IMR-90 (cell line): ENCODE measurements around the gene PCSK2. TPM values are rescaled to one million over a fixed set of nuclear protein-coding genes. Genes with fewer than 3 reads are reported as not detected.

Experiments used
- ATAC-seq: fragments of 200-7000 bp; cut with Tn5 transposase; 2 replicates; pipeline ENCODE4 v1.9.1; 2020; ENCODE audit warnings: low read depth, mild to moderate bottlenecking, moderate library complexity
- BruUV-seq: library from RNA; stranded (reverse); fragments of 400-500 nt; replicated peaks from 2 replicates; lab custom pipeline; 2021; lab: Mats Ljungman, UMichigan
- CTCF ChIA-PET: fragments of 300-600 bp; formaldehyde crosslinking; extraction: SDS; loops from one replicate; lab custom pipeline; 2021; ENCODE audit warnings: antibody characterized with exemption; lab: Yijun Ruan, JAX
- POLR2A ChIA-PET: fragments of 300-600 bp; sonication (Branson Sonifier 250); formaldehyde crosslinking; loops from one replicate; lab custom pipeline; 2022; ENCODE audit warnings: antibody characterized with exemption; ENCODE audit not compliant: unreplicated experiment; lab: Charles Lee
- DNase-seq: peaks from one replicate; pipeline ENCODE4 v3.0.0; 2013
- H2AFZ ChIP-seq: replicated peaks from 2 replicates; pipeline ENCODE3; 2013; ENCODE audit warnings: low read length, mild to moderate bottlenecking; ENCODE audit not compliant: poor library complexity
- H2AK5ac ChIP-seq: 2 replicates; pipeline ENCODE4 v1.6.1; 2013; ENCODE audit warnings: low read depth, low read length, inconsistent platforms
- H2AK9ac ChIP-seq: replicated peaks from 2 replicates; pipeline ENCODE3; 2013; ENCODE audit warnings: mild to moderate bottlenecking, low read depth, low read length, moderate library complexity; ENCODE audit not compliant: poor library complexity
- H2BK120ac ChIP-seq: 2 replicates; pipeline ENCODE4 v1.6.1; 2013; ENCODE audit warnings: low read depth, low read length, inconsistent platforms
- H2BK15ac ChIP-seq: 3 replicates; pipeline ENCODE4 v1.6.1; 2013; ENCODE audit warnings: low read depth, low read length, inconsistent platforms
- H2BK20ac ChIP-seq: 2 replicates; pipeline ENCODE4 v1.6.1; 2013; ENCODE audit warnings: low read depth, mild to moderate bottlenecking, inconsistent platforms, low read length, moderate library complexity
- H2BK5ac ChIP-seq: 2 replicates; pipeline ENCODE4 v1.6.1; 2013; ENCODE audit warnings: mild to moderate bottlenecking, low read depth, low read length, inconsistent platforms; ENCODE audit not compliant: poor library complexity, severe bottlenecking
- H3K14ac ChIP-seq: replicated peaks from 2 replicates; pipeline ENCODE4 v1.6.1; 2013; ENCODE audit warnings: low read depth, low read length, inconsistent platforms
- H3K18ac ChIP-seq: 2 replicates; pipeline ENCODE4 v1.6.1; 2013; ENCODE audit warnings: low read depth, low read length, control low read depth
- H3K23ac ChIP-seq: 2 replicates; pipeline ENCODE4 v1.6.1; 2013; ENCODE audit warnings: low read depth, low read length, inconsistent platforms
- H3K27ac ChIP-seq: 2 replicates; pipeline ENCODE4 v1.5.1; 2013; ENCODE audit warnings: mild to moderate bottlenecking, control low read depth, low read length; ENCODE audit not compliant: insufficient read depth
- H3K27me3 ChIP-seq: 2 replicates; pipeline ENCODE4 v1.6.1; 2013; ENCODE audit warnings: low read length; ENCODE audit not compliant: control insufficient read depth, insufficient read depth
- H3K36me3 ChIP-seq: 2 replicates; pipeline ENCODE4 v1.6.1; 2013; ENCODE audit warnings: low read length, mixed read lengths; ENCODE audit not compliant: control insufficient read depth, insufficient read depth
- H3K4ac ChIP-seq: 2 replicates; pipeline ENCODE4 v1.6.1; 2013; ENCODE audit warnings: low read depth, low read length, inconsistent platforms
- H3K4me1 ChIP-seq: 2 replicates; pipeline ENCODE4 v1.6.1; 2013; ENCODE audit warnings: low read length, mixed read lengths; ENCODE audit not compliant: control insufficient read depth, insufficient read depth
- H3K4me2 ChIP-seq: 2 replicates; pipeline ENCODE4 v1.6.1; 2013; ENCODE audit warnings: low read depth, mild to moderate bottlenecking, control low read depth, low read length, moderate library complexity
- H3K4me3 ChIP-seq: 2 replicates; pipeline ENCODE4 v1.5.1; 2013; ENCODE audit warnings: low read depth, mild to moderate bottlenecking, control low read depth, low read length, moderate library complexity; ENCODE audit not compliant: insufficient read depth
- H3K56ac ChIP-seq: 2 replicates; pipeline ENCODE4 v1.6.1; 2013; ENCODE audit warnings: low read length, inconsistent platforms; ENCODE audit not compliant: insufficient read depth; ENCODE audit errors: extremely low read depth
- H3K79me1 ChIP-seq, 2 experiments: 2 replicates each; pipeline ENCODE4 v1.6.1; 2013; ENCODE audit warnings: low read length in 2 of 2, inconsistent platforms in 1 of 2, low read depth in 1 of 2
- H3K9ac ChIP-seq: 2 replicates; pipeline ENCODE4 v1.6.1; 2013; ENCODE audit warnings: low read depth, low read length, control low read depth
- H3K9me1 ChIP-seq: 2 replicates; pipeline ENCODE4 v1.6.1; 2013; ENCODE audit warnings: low read length, inconsistent platforms; ENCODE audit not compliant: insufficient read depth
- H3K9me3 ChIP-seq: 2 replicates; pipeline ENCODE4 v1.6.1; 2013; ENCODE audit warnings: low read length; ENCODE audit not compliant: control insufficient read depth, insufficient read depth
- H4K20me1 ChIP-seq: 2 replicates; pipeline ENCODE4 v1.6.1; 2013; ENCODE audit warnings: low read length, inconsistent platforms; ENCODE audit not compliant: insufficient read depth
- H4K5ac ChIP-seq: 2 replicates; pipeline ENCODE4 v1.6.1; 2013; ENCODE audit warnings: mild to moderate bottlenecking, low read depth, low read length, control low read depth
- H4K8ac ChIP-seq, 2 experiments: 2 replicates each; pipeline ENCODE4 v1.6.1; 2013; ENCODE audit warnings: low read depth in 2 of 2, low read length in 2 of 2, control low read depth in 1 of 2, inconsistent platforms in 1 of 2
- H4K91ac ChIP-seq: 2 replicates; pipeline ENCODE4 v1.6.1; 2013; ENCODE audit warnings: low read depth, low read length, inconsistent platforms; ENCODE audit not compliant: insufficient read depth
- BHLHE40 ChIP-seq: fragments of 150-350 bp; IDR thresholded peaks from 2 replicates; pipeline ENCODE4 v1.6.1; 2016; ENCODE audit warnings: mild to moderate bottlenecking, low read depth, low read length
- CEBPB ChIP-seq: IDR thresholded peaks from 2 replicates; pipeline ENCODE4 v1.6.1; 2012; ENCODE audit warnings: low read depth, low read length, improper control_type of control experiment
- CHD1 ChIP-seq: IDR thresholded peaks from 2 replicates; pipeline ENCODE4 v1.6.1; 2012; ENCODE audit warnings: low read depth, low read length, improper control_type of control experiment
- ELK1 ChIP-seq: fragments of 150-350 bp; IDR thresholded peaks from 2 replicates; pipeline ENCODE4 v1.6.1; 2016; ENCODE audit warnings: low read depth, mild to moderate bottlenecking, low read length, moderate library complexity, borderline replicate concordance
- MAZ ChIP-seq: IDR thresholded peaks from 2 replicates; pipeline ENCODE4 v1.6.1; 2012; ENCODE audit warnings: low read depth, mild to moderate bottlenecking, low read length, improper control_type of control experiment, moderate library complexity, borderline replicate concordance
- NFE2L2 ChIP-seq: fragments of 150-350 bp; IDR thresholded peaks from 2 replicates; pipeline ENCODE4 v1.6.1; 2016; ENCODE audit warnings: low read depth, mild to moderate bottlenecking, low read length
- POLR2A ChIP-seq: IDR thresholded peaks from 2 replicates; pipeline ENCODE4 v1.6.1; 2012; ENCODE audit warnings: mild to moderate bottlenecking, low read depth, low read length
- RAD21 ChIP-seq: IDR thresholded peaks from 2 replicates; pipeline ENCODE4 v1.6.1; 2012; ENCODE audit warnings: low read length, improper control_type of control experiment
- RCOR1 ChIP-seq: IDR thresholded peaks from 2 replicates; pipeline ENCODE4 v1.6.1; 2012; ENCODE audit warnings: mild to moderate bottlenecking, low read length, improper control_type of control experiment; ENCODE audit not compliant: insufficient replicate concordance
- WGBS, 2 experiments: methylation state at CpG; one replicate each; pipeline versions ENCODE4 v1.1.5 to v1.1.7; 2013; ENCODE audit warnings: missing lambda C conversion rate in 2 of 2; ENCODE audit not compliant: insufficient read length in 1 of 2; ENCODE audit errors: extremely low coverage in 2 of 2; 5-methylcytosine and 5-hydroxymethylcytosine counted together
- dilution Hi-C: fragments of 300-500 bp; cut with HindIII; formaldehyde crosslinking; loops from one replicate; pipeline ENCODE4 v1.14.3; 2018; ENCODE audit warnings: low sequenced_read_pairs; ENCODE audit not compliant: unreplicated experiment
- in situ Hi-C: fragments of 300-500 bp; cut with MboI; formaldehyde crosslinking; loops from 3 replicates; pipeline ENCODE4 v1.14.3; 2019; ENCODE audit warnings: low sequenced_read_pairs, inconsistent platforms, mixed read lengths
- intact Hi-C: fragments of 100-400 bp; cut with micrococcal nuclease; formaldehyde crosslinking; loops from 2 replicates; pipeline ENCODE4 v1.10.0; 2022
- polyA plus RNA-seq, 3 experiments: library from polyadenylated mRNA; depleted of rRNA; stranded (reverse); fragments of >200 nt; gene quantifications; 2 replicates each; pipeline ENCODE4 v1.2.3, GENCODE V29; 2012; ENCODE audit warnings: low replicate concordance in 1 of 3
- total RNA-seq: library from RNA; depleted of rRNA; stranded (reverse); fragments of >200 nt; gene quantifications from 2 replicates; pipeline ENCODE4 v1.2.3, GENCODE V29; 2012

Gene PCSK2
- total and polyA plus RNA-seq, 2 of the 4 experiments (the other 2 are of a cell fraction): not detected

GRCh38 chr20:17510548-17510947 is 283.7 kb downstream of the PCSK2 start:
- Histone ChIP-seq H3K14ac (no peak overlapping the region), H4K20me1 (no peaks in the 10 kb centered on the region), H2BK15ac (no peak overlapping the region), H3K36me3 (no peaks in the 10 kb centered on the region), H2AFZ (no peak overlapping the region), H3K9me3 (no peaks in the 10 kb centered on the region), H3K18ac (no peak overlapping the region), H3K56ac (no peak overlapping the region), H3K79me1 (no peaks in the 10 kb centered on the region), H3K4me3 (no peak overlapping the region), H3K27me3 (peaks cover 12% of the 10 kb centered on the region), H3K27ac (no peak overlapping the region), H2BK5ac (no peak overlapping the region), H3K4me1 (peaks cover 2% of the 10 kb centered on the region; the same call in 1 of the 2 replicates), H2AK5ac (no peak overlapping the region), H4K5ac (no peak overlapping the region), H2AK9ac (no peak overlapping the region), H4K91ac (no peak overlapping the region), H3K23ac (no peak overlapping the region), H2BK20ac (no peak overlapping the region), H4K8ac (no peak overlapping the region), H3K9me1 (no peaks in the 10 kb centered on the region), H3K4ac (no peak overlapping the region), H3K9ac (no peak overlapping the region), H3K4me2 (no peak overlapping the region), H2BK120ac (no peak overlapping the region)
- intact Hi-C loops: no loop called here
- dilution Hi-C loops: no loop called here
- in situ Hi-C loops: loop anchor here (10.0 kb wide), 2 partner anchors 414 to 484 kb away; no protein-coding TSS in a partner anchor
- ATAC-seq (no peak), DNase-seq (no peak)
- 90% methylated on average over 2 of the region's 4 CpGs; no CpG with 5 or more reads in 1 of the 2 experiments for WGBS, 2 experiments
- CTCF ChIA-PET: no interaction called here
- POLR2A ChIA-PET: no interaction called here
- no TSS peak for BruUV-seq
- no peak for TF ChIP-seq ELK1
- no peak for TF ChIP-seq MAZ
- no peak for TF ChIP-seq RCOR1
- TF ChIP-seq CEBPB: no peak
- no peak for TF ChIP-seq POLR2A
- TF ChIP-seq NFE2L2: no peak
- no peak for TF ChIP-seq BHLHE40
- no peak for TF ChIP-seq CHD1
- TF ChIP-seq RAD21: no peak
